ENCODE data around the gene ZBTB16.

DNA sequence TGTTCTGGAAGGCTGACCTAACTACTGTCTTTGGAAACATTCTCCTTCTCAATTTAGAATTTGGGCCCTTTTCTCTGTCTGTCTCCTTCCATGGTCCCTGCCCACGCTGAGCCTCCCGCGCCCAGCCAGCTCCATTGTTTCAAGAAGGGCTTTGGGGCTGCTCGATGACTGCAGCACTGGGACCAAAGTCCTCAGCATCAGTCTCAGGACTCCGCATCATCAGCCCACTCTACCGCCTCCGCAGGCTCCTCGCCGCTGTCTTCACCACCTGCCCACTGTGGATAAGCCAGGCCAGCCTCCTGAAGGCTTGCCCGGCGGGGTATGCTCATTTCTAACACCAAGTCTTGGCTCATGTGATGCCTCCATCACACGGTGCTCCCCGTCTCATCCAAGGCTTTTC, 81.3 kb downstream of the ZBTB16 start:
- TF ChIP-seq, protein P1, sequence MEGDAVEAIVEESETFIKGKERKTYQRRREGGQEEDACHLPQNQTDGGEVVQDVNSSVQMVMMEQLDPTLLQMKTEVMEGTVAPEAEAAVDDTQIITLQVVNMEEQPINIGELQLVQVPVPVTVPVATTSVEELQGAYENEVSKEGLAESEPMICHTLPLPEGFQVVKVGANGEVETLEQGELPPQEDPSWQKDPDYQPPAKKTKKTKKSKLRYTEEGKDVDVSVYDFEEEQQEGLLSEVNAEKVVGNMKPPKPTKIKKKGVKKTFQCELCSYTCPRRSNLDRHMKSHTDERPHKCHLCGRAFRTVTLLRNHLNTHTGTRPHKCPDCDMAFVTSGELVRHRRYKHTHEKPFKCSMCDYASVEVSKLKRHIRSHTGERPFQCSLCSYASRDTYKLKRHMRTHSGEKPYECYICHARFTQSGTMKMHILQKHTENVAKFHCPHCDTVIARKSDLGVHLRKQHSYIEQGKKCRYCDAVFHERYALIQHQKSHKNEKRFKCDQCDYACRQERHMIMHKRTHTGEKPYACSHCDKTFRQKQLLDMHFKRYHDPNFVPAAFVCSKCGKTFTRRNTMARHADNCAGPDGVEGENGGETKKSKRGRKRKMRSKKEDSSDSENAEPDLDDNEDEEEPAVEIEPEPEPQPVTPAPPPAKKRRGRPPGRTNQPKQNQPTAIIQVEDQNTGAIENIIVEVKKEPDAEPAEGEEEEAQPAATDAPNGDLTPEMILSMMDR (IDR thresholded peaks at IDR 0.05), result no peak
- no peak for TF ChIP-seq POLR2A (IDR thresholded peaks at IDR 0.05)

Measured in heart left ventricle (tissue), 13 donors.